HG03280 (cell line): Measurements from ENCODE around the gene TCF7L2.

ENCODE experiments used
- ATAC-seq: cut with Tn5 transposase; IDR thresholded peaks from one replicate; pipeline ENCODE4 v1.9.1; 2021; ENCODE audit warnings: mild to moderate bottlenecking, moderate library complexity; ENCODE audit not compliant: unreplicated experiment

The TCF7L2 gene

GRCh38 chr10:113139699-113140098 is 189.7 kb downstream of the TCF7L2 start:
- no peak for ATAC-seq

DNA sequence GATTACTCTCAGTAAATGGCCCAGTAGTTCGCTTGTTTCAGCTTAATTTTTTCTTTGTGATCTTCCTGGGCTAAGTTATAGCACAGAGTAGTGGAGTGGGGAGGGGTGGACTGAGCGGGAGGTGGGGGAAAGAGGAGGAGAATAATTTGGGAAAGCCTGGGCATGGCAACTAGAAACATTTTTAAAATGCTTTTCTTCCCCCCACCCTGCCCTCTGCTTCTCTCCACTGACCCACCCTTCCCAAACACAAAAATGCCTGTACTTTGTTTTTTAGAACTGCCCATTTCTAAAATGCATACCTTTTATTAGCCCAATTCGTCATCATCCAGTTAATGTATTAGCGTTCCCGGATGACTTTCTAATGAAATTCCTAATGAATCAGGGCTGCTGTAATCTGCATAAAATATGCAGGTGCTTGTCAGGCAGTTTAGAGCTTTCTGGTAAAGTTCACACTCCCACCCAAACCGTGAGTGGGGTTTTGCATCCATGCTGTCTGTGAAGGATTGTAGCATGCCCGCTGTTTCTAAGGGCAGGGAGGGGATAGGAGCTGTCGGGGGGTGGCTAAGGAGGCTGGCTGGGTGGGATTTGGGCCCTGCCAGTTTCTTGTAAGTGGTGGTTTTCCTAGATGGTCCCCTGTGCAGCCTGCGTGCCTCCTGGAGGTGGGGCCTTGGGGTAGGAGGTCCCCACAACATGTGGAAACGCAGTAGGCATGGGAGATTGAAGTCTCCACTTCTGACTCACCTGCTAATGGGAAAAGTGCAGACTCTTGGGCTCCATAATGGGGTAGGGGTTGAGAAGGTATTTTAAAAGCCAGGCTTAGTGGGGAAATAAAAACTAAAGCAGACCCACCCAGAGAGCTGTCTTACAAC is 190.3 kb downstream of the TCF7L2 start:
- ATAC-seq = no peak

DNA sequence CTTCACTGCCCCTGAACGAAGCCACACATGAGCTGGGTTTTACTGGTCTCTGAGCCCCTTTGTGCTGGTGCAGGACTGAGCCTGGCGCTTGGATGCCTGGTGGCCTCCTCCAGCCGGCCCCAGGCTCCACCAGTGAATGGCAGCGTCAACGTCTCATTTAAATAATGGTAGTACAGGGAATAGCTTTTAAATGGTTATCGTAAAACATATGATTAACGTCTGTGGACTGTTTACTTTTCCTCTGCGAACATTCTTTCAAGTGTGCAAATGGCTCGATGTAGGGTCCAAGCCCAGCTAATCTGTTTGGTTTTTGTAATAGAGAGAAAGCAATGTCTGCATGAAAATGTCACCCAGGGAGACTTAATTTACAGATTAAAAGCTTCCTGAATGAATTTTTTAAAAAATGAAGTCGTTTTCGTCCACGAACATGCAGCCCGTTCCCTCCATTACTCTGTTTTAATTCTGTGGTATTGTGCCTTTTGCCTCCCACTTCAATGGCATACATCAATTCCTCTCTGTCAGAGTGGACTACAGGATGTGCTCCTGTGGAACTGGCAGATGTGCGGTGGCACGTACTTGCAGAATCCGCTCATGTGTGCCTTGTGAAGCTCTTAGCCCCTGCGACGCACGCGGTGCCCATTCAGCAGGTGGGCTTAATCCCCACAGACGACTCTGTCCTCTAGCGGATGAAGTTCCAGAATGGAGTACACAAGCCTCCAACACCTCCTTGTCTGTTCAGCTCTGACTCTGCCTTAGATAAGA is 192.7 kb downstream of the TCF7L2 start:
- no peak for ATAC-seq

DNA sequence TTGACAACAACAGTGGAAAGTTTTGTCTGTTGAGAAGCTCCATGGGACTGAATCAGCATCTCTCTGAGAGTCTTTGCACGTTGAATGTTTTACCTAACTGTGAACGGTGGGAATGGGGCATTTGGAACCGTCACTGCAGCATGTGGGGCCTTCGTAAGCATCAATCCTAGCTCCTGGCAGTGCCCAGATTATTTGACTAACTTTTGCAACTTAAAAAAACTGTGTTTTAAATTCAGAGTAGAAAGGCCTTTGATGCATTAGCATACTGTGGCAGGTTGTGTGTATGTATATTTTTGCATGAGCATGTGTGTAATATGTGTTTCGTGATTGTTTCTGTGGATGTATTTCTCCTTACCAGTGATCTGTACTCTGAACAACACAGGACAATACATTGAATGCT is 194.5 kb downstream of the TCF7L2 start:
- no peak for ATAC-seq

GRCh38 chr10:113148071-113148825 is 198.2 kb downstream of the TCF7L2 start:
- no peak for ATAC-seq

DNA sequence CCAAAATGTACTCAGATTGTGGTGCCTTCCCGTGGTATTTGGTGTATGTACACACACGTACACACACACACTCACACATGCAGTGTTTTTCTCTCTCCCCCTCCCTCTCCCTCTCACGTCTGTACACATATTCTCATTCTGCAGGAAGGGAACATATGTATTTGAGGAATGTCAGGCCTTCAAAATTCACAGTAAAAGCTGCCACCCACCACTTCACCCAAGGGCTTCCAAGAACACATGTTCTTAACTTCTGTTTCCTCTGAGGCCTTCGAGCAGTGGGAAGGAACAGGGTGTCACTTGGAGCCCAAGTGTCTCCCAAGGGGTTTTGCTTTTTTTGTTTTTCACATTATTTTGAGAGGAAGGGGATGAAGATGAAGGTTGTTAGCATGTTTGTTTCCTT is 198.9 kb downstream of the TCF7L2 start:
- no peak for ATAC-seq

DNA sequence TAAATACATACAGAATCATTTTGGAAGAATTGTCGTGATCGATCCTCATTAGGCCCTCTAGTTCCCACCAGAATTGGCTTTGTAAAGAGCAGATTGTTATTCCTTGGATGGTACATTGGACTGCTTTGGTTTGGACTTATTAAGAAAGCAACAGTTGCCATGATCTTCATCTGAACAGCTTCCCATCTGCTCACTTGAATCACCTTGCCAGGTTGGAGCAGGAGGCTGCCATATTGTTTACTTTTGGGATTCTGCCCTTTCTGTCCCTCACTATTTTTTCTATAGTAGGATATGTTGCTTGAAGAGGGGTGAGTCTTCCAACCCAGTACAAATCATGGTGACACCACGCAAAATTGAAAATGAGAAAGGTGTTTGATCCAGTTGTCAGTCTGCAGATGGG is 199.6 kb downstream of the TCF7L2 start:
- no peak for ATAC-seq

GRCh38 chr10:113151190-113151666 is 201.2 kb downstream of the TCF7L2 start:
- ATAC-seq = no peak

DNA sequence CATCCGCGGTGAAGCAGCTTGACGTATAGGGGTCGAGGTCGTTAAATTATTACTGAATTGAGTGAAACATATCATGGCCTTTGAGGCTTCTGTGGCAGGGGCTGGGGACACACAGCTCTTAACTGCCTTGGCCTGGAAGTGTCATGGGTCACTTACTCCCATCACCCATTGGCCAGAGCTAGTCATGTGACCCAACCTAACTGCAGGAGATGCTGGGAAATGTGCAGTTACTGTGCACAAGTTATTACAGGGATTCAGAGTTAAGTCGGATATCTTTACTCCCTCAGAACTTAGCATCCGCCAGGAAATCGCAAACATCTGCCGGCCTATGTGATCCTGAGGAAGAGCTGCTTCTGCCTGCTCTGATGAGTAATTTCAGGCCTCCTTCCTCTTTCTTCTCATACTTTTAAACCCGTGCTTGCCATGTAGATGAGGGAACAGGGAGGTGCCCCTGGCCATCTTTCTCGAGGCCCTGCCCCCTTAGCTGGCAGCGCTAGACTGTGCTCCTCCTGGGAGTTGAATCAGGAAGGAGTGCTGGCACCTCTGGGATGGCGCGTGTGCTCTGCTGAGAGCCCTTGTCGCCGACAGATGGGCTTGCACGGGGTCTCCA is 203.6 kb downstream of the TCF7L2 start:
- no peak for ATAC-seq

DNA sequence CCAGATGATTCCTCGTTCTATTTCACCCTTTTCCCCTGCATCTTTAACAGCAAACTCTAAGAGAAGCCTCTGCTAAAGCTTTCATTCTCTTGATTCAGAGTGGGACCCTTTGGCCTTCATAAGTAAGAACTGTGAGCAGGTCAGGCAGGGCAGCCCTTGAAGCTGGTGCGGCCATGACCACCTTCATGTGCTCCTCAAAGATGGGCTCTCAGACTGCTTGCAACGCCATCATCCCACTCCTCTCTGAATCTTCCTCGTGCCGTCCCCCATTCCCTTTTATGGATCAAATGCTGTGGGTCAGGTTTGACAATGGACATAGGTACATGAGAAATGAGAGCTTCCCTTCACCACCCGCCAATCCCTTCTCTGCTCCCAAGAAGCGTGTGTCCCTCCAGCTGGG is 207.4 kb downstream of the TCF7L2 start:
- no peak for ATAC-seq

DNA sequence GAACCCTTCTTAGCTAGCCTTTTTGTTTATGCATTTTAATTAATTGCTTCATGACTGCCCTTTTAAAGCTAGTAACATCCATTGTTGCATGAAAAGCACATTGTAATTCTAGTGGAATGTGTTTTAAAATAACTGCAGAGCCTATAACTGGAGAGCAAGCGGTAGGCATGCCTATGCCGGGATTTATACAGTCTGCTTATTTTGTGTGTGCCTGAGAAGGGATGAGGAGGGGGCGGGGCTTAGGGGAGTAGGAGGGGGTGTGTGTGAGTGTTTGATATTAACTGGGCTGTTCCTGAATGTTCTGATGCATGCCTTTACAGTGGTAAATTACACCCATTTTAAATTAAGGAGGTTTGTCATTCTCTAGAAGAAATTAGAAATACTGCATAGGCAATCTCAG is 208.1 kb downstream of the TCF7L2 start:
- ATAC-seq = no peak

GRCh38 chr10:113159563-113159962 is 209.5 kb downstream of the TCF7L2 start:
- ATAC-seq = no peak

GRCh38 chr10:113160641-113161040 is 210.6 kb downstream of the TCF7L2 start:
- no peak for ATAC-seq

GRCh38 chr10:113161066-113161465 is 211.0 kb downstream of the TCF7L2 start:
- ATAC-seq = no peak

GRCh38 chr10:113162960-113163359 is 212.9 kb downstream of the TCF7L2 start:
- ATAC-seq = no peak

- ATAC-seq = no peak
These were observed 215.6 kb downstream of the TCF7L2 start for GRCh38 chr10:113165673-113166072.

- ATAC-seq = no peak
These were observed 217.7 kb downstream of the TCF7L2 start for GRCh38 chr10:113167702-113168101.

DNA sequence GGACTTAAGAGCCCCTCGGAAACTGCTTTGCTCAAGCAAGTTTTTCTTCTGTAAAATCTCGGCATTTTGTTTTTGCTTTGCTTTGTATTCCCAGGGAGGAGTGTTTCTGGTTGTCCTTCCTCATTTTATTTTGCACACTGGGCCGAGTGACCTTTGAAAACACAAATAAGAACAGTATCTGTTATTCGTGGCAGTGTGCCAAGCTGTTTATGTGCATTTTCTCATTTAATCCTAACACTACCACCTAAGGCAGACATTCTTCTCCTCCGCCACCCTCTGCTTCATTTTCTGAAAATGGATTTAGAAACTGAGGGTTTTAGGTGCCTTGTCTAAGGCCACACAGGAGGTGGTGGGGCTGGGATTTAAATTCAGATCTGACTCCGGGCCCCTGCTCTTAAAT is 218.5 kb downstream of the TCF7L2 start:
- ATAC-seq = no peak

- ATAC-seq = no peak
These were observed 219.1 kb downstream of the TCF7L2 start for GRCh38 chr10:113169111-113169510.

DNA sequence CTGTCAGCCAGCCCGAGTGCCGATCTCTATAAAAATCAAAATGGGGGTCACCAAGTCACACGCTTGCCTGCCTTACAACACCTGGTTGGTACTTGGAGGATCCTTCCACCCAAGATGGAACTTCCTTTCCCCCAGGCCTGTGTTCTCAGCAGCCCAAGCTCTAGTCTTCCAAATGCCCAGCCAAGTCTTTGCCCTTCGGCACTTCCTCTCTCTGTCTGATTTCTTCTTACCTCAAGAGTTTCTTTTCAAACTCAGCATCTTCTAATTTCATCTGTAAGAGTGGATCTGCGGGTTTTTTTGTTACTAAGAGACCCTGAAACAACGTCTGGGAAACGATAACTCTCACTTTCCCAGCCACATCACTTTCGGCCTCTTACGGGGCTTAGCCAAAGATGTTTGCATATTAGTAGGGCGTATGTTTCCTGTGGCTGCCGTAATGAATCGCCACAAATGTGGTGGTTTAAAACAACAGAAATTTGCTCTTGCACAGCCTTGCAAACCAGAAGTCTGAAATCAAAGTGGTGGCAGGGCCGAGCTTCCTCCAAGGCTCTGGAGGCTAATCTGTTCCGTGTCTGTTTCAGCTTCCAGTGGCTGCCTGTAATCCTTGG is 219.9 kb downstream of the TCF7L2 start:
- ATAC-seq = peak; percentile 81
